ENCODE measurements around the gene RNF220. TPM values are rescaled to one million over a fixed set of nuclear protein-coding genes. Genes with fewer than 3 reads are reported as not detected.

The RNF220 gene
- total RNA-seq, 4 donors from 2014 or later: 116 to 140 (median 123) TPM

- TF ChIP-seq CTCF (IDR thresholded peaks at IDR 0.05) (no peak), POLR2A (IDR thresholded peaks at IDR 0.05) (no peak)
- no peak for DNase-seq (ENCODE audit: low spot score in 2 of 2)
- intact Hi-C loops (cut with DNase I; ENCODE audit: low total_unique reads): no loop called here
- H3K4me3 ChIP-seq (ENCODE audit: low read depth, poor library complexity, severe bottlenecking): no peak overlapping the region
- WGBS, 2 donors: 90 to 91% methylated on average over 6 of the region's 6 CpGs
Observed at GRCh38 chr1:44537538-44537937, 132.5 kb downstream of the RNF220 start.

- intact Hi-C loops (cut with DNase I; ENCODE audit: low total_unique reads): no loop called here
- 65% methylated on average over 3 of the region's 3 CpGs for WGBS, 2 donors
Observed at GRCh38 chr1:44537956-44538355, 132.9 kb downstream of the RNF220 start.

GRCh38 chr1:44539991-44540730, 135.1 kb downstream of the RNF220 start:
- intact Hi-C loops (cut with DNase I; ENCODE audit: low total_unique reads): no loop called here
- 56 to 73% methylated on average over 6 of the region's 6 CpGs for WGBS, 2 donors
- H3K4me3 ChIP-seq (ENCODE audit: low read depth, poor library complexity, severe bottlenecking): no peak overlapping the region
- no peak for DNase-seq (ENCODE audit: low spot score in 2 of 2)
- TF ChIP-seq CTCF (IDR thresholded peaks at IDR 0.05) (no peak), POLR2A (IDR thresholded peaks at IDR 0.05) (no peak)

More at GRCh38 chr1:44537956-44538355, 132.9 kb downstream of the RNF220 start:
- DNase-seq (ENCODE audit: low spot score in 2 of 2): no peak
- no peak overlapping the region for H3K4me3 ChIP-seq (ENCODE audit: low read depth, poor library complexity, severe bottlenecking)
- TF ChIP-seq CTCF (IDR thresholded peaks at IDR 0.05) (no peak), POLR2A (IDR thresholded peaks at IDR 0.05) (no peak)

GRCh38 chr1:44542420-44543063, 137.5 kb downstream of the RNF220 start:
- intact Hi-C loops (cut with DNase I; ENCODE audit: low total_unique reads): no loop called here
- TF ChIP-seq CTCF (IDR thresholded peaks at IDR 0.05): no peak
- TF ChIP-seq POLR2A (IDR thresholded peaks at IDR 0.05): no peak

GRCh38 chr1:44543064-44543744, 138.1 kb downstream of the RNF220 start:
- 43 to 46% methylated on average over 15 of the region's 15 CpGs for WGBS, 2 donors
- TF ChIP-seq CTCF (IDR thresholded peaks at IDR 0.05) (no peak), POLR2A (IDR thresholded peaks at IDR 0.05) (no peak)
- H3K4me3 ChIP-seq (ENCODE audit: low read depth, poor library complexity, severe bottlenecking): no peak overlapping the region
- no peak for DNase-seq (ENCODE audit: low spot score in 2 of 2)
- intact Hi-C loops (cut with DNase I; ENCODE audit: low total_unique reads): no loop called here

More at GRCh38 chr1:44542420-44543063, 137.5 kb downstream of the RNF220 start:
- WGBS, 2 donors: 66 to 85% methylated on average over 11 to 13 of the region's 14 CpGs
- DNase-seq (ENCODE audit: low spot score in 2 of 2): no peak
- H3K4me3 ChIP-seq (ENCODE audit: low read depth, poor library complexity, severe bottlenecking): no peak overlapping the region
